H1 (cell line): Measurements from ENCODE around the gene CCDC47. TPM values are rescaled to one million over a fixed set of nuclear protein-coding genes. Genes with fewer than 3 reads are reported as not detected.

Experiments used
- BACH1 ChIP-seq: IDR thresholded peaks from 2 replicates; pipeline ENCODE4 v1.6.1; 2012; ENCODE audit warnings: low read length, improper control_type of control experiment
- BCL11A ChIP-seq, 2 experiments: IDR thresholded peaks; one replicate each; pipeline ENCODE4 v1.6.1; 2011; ENCODE audit warnings: low read depth in 2 of 2, low read length in 2 of 2, mild to moderate bottlenecking in 2 of 2
- CBX8 ChIP-seq: fragments of 300-800, 300-1000 bp; sonication (generic); IDR thresholded peaks from 2 replicates; pipeline ENCODE4 v1.7.1; 2016; ENCODE audit warnings: low read depth, low read length, borderline replicate concordance
- CHD2 ChIP-seq: IDR thresholded peaks from 2 replicates; pipeline ENCODE4 v1.6.1; 2012; ENCODE audit warnings: low read length, improper control_type of control experiment
- E2F6 ChIP-seq: IDR thresholded peaks from 2 replicates; pipeline ENCODE4 v1.6.1; 2012; ENCODE audit warnings: inconsistent platforms
- KDM4A ChIP-seq: IDR thresholded peaks from one replicate; pipeline ENCODE4 v1.7.1; 2012; ENCODE audit warnings: low read depth, mild to moderate bottlenecking, moderate library complexity, low read length, inconsistent platforms; ENCODE audit not compliant: severe bottlenecking
- SUZ12 ChIP-seq: fragments of 200-600 bp; sonication (generic); IDR thresholded peaks from 2 replicates; pipeline ENCODE4 v1.6.1; 2012; ENCODE audit warnings: mild to moderate bottlenecking, inconsistent platforms, low read length, moderate library complexity, mixed read lengths
- TCF12 ChIP-seq: IDR thresholded peaks from 2 replicates; pipeline ENCODE4 v1.6.1; 2011; ENCODE audit warnings: low read depth, mild to moderate bottlenecking, low read length
- YY1 ChIP-seq: IDR thresholded peaks from 2 replicates; pipeline ENCODE4 v1.6.1; 2011; ENCODE audit warnings: low read depth, mild to moderate bottlenecking, low read length
- polyA plus RNA-seq, 7 experiments: library from polyadenylated mRNA; depleted of rRNA in 3 of 7; stranded (reverse) in 5 of 7; unstranded in 2 of 7; fragments of >200 nt in 5 of 7; fragments of 200-250 nt in 2 of 7; gene quantifications; 1 replicate in 5 of 7; 2 replicates in 1 of 7; 4 replicates in 1 of 7; pipeline versions ENCODE4 v1.2.1 to v1.2.3, GENCODE V29; 2011 to 2013; ENCODE audit warnings: missing spikeins in 2 of 7, mixed read lengths in 2 of 7
- total RNA-seq: library from RNA; stranded (reverse); fragmentation: NEBNext Ultra II Directional; extraction: Animal tissue kit (Norgen Biotek cat#: 25700); gene quantifications from 2 replicates; pipeline ENCODE4 v1.2.1, GENCODE V29; 2021

Gene CCDC47
- total and polyA plus RNA-seq, 2 of the 8 experiments (the other 6 are each of a cell fraction or from before 2014, with no cell fraction given) = 21.2 to 83.1 TPM

- no peak for TF ChIP-seq SUZ12
- no peak for TF ChIP-seq KDM4A
- TF ChIP-seq BACH1 = no peak
- no peak for TF ChIP-seq YY1
- no peak for TF ChIP-seq TCF12
- no peak for TF ChIP-seq CHD2
- no peak for TF ChIP-seq CBX8
- no peak for TF ChIP-seq BCL11A (IDR thresholded peaks at IDR 0.05; ENCODE audit: low read depth in 2 of 2, low read length in 2 of 2)
- TF ChIP-seq E2F6 = no peak
These were observed 1.5 kb upstream of the CCDC47 start (continued) for GRCh38 chr17:63774969-63775265.
